ENCODE data around the gene PRRT1. TPM values are rescaled to one million over a fixed set of nuclear protein-coding genes. Genes with fewer than 3 reads are reported as not detected.
"Not testable (repeated sequence)": the region's sequence is repeated elsewhere in the genome, so short reads cannot be mapped to it uniquely, and the experiment has no call there.

Gene PRRT1
- total RNA-seq, 2 donors from 2014 or later = 2.6 to 3.6 TPM

GRCh38 chr6:32158052-32158451 lies 6.3 kb upstream of the PRRT1 start:
- intact Hi-C loops (cut with DNase I) = loop anchor here in 1 of 2 donors (5.0 kb wide), 1 partner anchor 41 kb away; no protein-coding TSS in a partner anchor
- no peak for DNase-seq (ENCODE audit: low spot score)

- intact Hi-C loops (cut with DNase I) = loop anchor here in 1 of 2 donors (5.0 kb wide), 1 partner anchor 40 kb away; no protein-coding TSS in a partner anchor
- DNase-seq (ENCODE audit: low spot score) = peak; percentile 54
Measured at GRCh38 chr6:32156891-32157290, 5.2 kb upstream of the PRRT1 start.

- peak; percentile 83 for DNase-seq (ENCODE audit: low spot score)
- intact Hi-C loops (cut with DNase I) = loop anchor here in 1 of 2 donors (5.0 kb wide), 1 partner anchor 37 kb away; no protein-coding TSS in a partner anchor
Measured at GRCh38 chr6:32154514-32155161, 2.9 kb upstream of the PRRT1 start.

GRCh38 chr6:32153564-32154513 lies 2.1 kb upstream of the PRRT1 start, which contains the start of gene PPT2:
Gene PPT2, plus strand, starts transcription at chr6:32154141. Its CDS starts 454 bp downstream, at chr6:32154595.
- peak; percentile 96 for DNase-seq (ENCODE audit: low spot score)
- intact Hi-C loops (cut with DNase I) = no loop called here

GRCh38 chr6:32152769-32153563 lies 1.2 kb upstream of the PRRT1 start:
- intact Hi-C loops (cut with DNase I) = no loop called here
- no peak for DNase-seq (ENCODE audit: low spot score)

GRCh38 chr6:32151181-32151862 lies 417 bp downstream of the PRRT1 start:
- DNase-seq (ENCODE audit: low spot score) = peak; percentile 40
- intact Hi-C loops (cut with DNase I) = no loop called here

- peak; percentile 71 for DNase-seq (ENCODE audit: low spot score)
- intact Hi-C loops (cut with DNase I) = no loop called here
Measured at GRCh38 chr6:32149932-32150870, 1.5 kb downstream of the PRRT1 start.

- intact Hi-C loops (cut with DNase I) = no loop called here
Measured at GRCh38 chr6:32149092-32149755, 2.5 kb downstream of the PRRT1 start.

GRCh38 chr6:32148289-32149091 lies 3.2 kb downstream of the PRRT1 start:
- intact Hi-C loops (cut with DNase I) = no loop called here
- peak; percentile 90 for DNase-seq (ENCODE audit: low spot score)

More at GRCh38 chr6:32149092-32149755, 2.5 kb downstream of the PRRT1 start:
- DNase-seq (ENCODE audit: low spot score) = no peak

GRCh38 chr6:32147401-32148132 lies 4.2 kb downstream of the PRRT1 start:
- intact Hi-C loops (cut with DNase I) = no loop called here
- DNase-seq (ENCODE audit: low spot score) = no peak

GRCh38 chr6:32146687-32147086 lies 5.1 kb downstream of the PRRT1 start:
- no peak for DNase-seq (ENCODE audit: low spot score)

GRCh38 chr6:32146287-32146686 lies 5.5 kb downstream of the PRRT1 start:
- no peak for DNase-seq (ENCODE audit: low spot score)
- intact Hi-C loops (cut with DNase I) = no loop called here

More at GRCh38 chr6:32146687-32147086, 5.1 kb downstream of the PRRT1 start:
- intact Hi-C loops (cut with DNase I) = no loop called here

- intact Hi-C loops (cut with DNase I); DNase-seq (ENCODE audit: low spot score): not testable (repeated sequence)
Measured at GRCh38 chr6:32144238-32144637, 7.5 kb downstream of the PRRT1 start.

GRCh38 chr6:32140420-32141046 lies 11.2 kb downstream of the PRRT1 start:
- no peak for DNase-seq (ENCODE audit: low spot score)
- intact Hi-C loops (cut with DNase I) = no loop called here

- intact Hi-C loops (cut with DNase I) = no loop called here
- no peak for DNase-seq (ENCODE audit: low spot score)
Measured at GRCh38 chr6:32139590-32139989, 12.1 kb downstream of the PRRT1 start.

All from posterior vena cava (tissue), 2 donors.